Keratinocyte (primary cell): Measurements from ENCODE around the gene DMRTA2.

Experiments used
- EZH2 ChIP-seq: IDR thresholded peaks from one replicate; pipeline ENCODE4 v1.6.1; 2012; ENCODE audit warnings: inconsistent platforms, mild to moderate bottlenecking, low read length, moderate library complexity
- TF ChIP-seq, protein P1 (sequence below), 3 experiments: IDR thresholded peaks in 1 of 3; conservative IDR thresholded peaks in 1 of 3; optimal IDR thresholded peaks in 1 of 3; 2 replicates in 2 of 3; 3 replicates in 1 of 3; pipeline versions ENCODE3 to v1.5.1; 2011; ENCODE audit warnings: low read length in 3 of 3, mild to moderate bottlenecking in 3 of 3, moderate library complexity in 2 of 3, control low read depth in 1 of 3, inconsistent platforms in 1 of 3; ENCODE audit not compliant: insufficient read depth in 2 of 3; ENCODE audit errors: extremely low read depth in 1 of 3

DNA sequence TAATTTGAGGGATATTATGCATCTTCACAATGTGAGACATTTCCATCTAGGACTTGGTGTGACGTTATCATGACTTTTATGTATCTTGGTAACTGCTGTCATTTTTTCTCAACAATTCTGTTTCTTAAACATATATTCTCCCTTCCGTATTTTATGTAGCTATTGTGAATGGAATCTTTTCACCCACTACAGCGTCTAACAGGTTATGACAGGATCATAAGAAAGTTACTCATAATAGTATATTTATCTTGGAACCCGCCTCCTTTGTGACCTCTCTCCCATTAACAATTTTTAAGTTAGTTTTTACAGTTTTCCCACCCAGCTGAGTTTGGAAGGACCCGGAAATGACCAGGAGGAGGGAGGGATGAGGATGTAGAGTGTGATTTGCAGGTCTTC, 6.8 kb upstream of the DMRTA2 start:
- TF ChIP-seq, protein P1, sequence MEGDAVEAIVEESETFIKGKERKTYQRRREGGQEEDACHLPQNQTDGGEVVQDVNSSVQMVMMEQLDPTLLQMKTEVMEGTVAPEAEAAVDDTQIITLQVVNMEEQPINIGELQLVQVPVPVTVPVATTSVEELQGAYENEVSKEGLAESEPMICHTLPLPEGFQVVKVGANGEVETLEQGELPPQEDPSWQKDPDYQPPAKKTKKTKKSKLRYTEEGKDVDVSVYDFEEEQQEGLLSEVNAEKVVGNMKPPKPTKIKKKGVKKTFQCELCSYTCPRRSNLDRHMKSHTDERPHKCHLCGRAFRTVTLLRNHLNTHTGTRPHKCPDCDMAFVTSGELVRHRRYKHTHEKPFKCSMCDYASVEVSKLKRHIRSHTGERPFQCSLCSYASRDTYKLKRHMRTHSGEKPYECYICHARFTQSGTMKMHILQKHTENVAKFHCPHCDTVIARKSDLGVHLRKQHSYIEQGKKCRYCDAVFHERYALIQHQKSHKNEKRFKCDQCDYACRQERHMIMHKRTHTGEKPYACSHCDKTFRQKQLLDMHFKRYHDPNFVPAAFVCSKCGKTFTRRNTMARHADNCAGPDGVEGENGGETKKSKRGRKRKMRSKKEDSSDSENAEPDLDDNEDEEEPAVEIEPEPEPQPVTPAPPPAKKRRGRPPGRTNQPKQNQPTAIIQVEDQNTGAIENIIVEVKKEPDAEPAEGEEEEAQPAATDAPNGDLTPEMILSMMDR (optimal IDR thresholded peaks at IDR 0.05 in 1 of 3, IDR thresholded peaks at IDR 0.05 in 1 of 3, conservative IDR thresholded peaks at IDR 0.05 in 1 of 3; ENCODE audit: extremely low read depth in 1 of 3, insufficient read depth in 2 of 3, low read length in 3 of 3): no peak
- no peak for TF ChIP-seq EZH2
